H1 (cell line): Measurements from ENCODE around the gene NXPH1.

ENCODE experiments used
- CTCF ChIP-seq, 3 experiments: IDR thresholded peaks; 1 replicate in 2 of 3; 2 replicates in 1 of 3; pipeline versions ENCODE4 v1.5.1 to v1.6.1; 2011; ENCODE audit warnings: low read length in 3 of 3, mild to moderate bottlenecking in 3 of 3, inconsistent platforms in 2 of 3, low read depth in 1 of 3, moderate library complexity in 1 of 3; ENCODE audit not compliant: insufficient read depth in 1 of 3; ENCODE audit errors: control extremely low read depth in 1 of 3
- EZH2 ChIP-seq: fragments of 200-600 bp; sonication (generic); IDR thresholded peaks from 2 replicates; pipeline ENCODE4 v1.7.1; 2012; ENCODE audit warnings: low read depth, mild to moderate bottlenecking, moderate library complexity, low read length, inconsistent platforms; ENCODE audit not compliant: severe bottlenecking

- peak; percentile 84 for TF ChIP-seq EZH2
- no peak for TF ChIP-seq CTCF (IDR thresholded peaks at IDR 0.05; ENCODE audit: control extremely low read depth in 1 of 3, insufficient read depth in 1 of 3, low read depth in 1 of 3, low read length in 3 of 3)
Measured at GRCh38 chr7:8441106-8441965, 7.9 kb downstream of the NXPH1 start.
